ENCODE results near the gene PIP5KL1.

PIP5KL1 gene

DNA sequence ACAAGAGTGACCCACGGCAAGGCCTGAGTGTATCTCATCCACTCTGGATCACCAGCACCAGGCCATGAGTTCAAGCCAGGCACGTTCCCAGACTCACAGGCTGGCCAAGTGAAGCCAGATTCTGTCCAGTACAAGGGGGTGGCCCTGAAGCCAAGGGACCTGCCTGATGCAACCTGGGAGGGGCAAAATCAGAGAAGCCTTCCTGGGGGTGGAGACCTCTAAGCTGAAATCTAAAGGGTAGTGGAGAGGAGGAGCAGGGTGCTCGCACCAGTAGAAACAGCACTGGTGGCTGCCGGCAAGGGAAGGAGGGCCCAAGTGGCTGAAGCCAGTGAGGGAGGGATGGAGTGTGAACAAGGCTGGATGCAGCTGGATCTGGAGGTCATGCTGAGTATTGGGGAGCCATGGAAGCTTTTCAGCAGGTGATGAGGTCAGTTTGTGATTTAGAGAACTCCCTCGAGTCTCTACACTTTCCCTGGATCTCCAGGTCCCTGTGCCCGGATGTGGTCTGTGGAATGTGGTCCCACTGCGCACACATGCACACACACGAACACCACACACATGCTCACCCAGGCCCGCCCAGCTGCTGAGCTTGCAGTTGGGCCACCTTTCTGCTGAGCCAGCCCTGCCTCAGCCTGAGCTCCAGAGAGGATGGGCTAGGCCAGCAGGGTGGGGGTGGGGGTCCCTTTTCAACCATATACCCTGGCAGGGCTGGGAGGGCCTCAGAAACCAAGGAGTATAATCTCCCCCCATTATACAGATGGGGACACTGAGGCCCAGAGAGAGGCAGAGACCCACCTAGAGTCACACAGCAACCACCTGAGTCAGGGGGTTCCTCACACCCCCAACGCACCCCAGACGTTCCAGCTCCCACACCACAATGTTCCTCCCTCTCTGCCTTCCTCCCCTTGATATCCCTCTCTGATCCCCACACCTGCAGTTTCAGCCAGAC is 1.6 kb downstream of the PIP5KL1 start:
- no peak for FAIRE-seq

DNA sequence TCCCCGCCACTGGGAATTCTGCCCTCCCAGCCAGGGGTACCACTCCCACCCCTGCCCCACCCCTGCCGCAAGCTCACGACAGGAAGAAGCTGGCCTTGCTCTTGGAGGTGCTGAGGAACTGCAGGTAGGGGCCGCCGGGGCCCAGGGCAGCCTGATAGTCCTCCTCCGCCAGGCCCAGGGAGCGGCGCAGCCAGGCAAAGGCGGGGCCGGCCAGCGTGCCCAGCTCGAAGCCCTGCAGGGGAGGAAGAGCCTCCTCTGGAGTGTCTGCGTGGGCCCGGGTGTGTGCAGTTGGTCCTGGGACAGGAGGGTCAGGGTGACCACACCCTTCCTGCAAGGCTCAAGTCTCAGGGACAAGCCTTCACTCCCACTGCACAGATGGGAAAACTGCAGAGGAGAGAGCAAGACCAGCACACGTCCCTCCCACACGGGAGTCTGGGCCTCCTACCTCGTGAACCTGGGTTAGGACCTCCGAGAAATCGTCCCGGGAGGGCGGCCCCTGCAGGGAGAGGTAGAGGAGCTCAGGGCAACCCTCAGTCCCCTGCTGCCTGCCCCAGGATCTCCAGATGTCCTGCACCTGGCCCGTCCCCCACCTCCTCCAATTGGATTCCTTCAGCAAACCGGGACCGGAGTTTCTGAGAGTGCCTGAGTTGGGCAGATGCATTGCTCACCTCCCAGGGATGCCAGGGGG is 2.4 kb downstream of the PIP5KL1 start:
- FAIRE-seq = no peak

DNA sequence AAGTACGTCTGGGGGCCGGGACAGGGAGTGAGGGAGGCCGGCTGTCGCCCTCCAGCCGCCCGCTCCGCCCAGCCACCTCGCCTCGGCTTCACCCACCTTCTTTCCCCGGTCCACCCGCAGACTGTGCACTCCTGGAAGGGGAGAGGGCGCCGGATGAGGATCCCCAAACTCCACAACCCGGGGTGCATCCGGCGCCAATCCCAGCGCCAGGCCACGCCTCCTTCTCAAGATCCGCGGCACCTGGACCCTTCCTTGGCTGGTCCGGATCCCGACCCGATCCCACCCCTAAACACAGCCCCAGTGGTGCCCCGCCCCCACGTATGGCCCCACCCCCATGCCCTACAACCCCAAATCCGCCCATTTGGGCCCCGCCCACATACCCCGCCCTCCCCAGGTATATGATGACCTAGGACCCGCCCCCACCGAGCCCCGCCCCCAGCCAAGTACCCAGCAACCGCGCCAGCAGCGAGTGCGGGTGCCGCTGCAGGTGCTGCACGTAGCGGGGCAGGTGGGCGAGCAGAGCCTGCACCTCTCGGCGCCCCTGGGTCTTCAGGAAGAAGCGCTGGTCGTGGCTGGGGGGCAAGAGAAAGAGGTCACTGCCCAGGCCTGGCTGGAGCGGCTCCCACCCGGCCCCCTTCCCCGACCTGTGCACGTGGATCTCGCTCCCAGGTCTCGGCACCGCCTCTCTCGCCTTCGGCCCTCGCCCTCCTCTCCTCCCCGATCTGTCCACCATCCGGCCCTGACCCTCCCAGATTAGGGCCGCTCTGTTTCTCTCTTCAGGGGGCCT is 3.2 kb downstream of the PIP5KL1 start:
- FAIRE-seq = no peak

DNA sequence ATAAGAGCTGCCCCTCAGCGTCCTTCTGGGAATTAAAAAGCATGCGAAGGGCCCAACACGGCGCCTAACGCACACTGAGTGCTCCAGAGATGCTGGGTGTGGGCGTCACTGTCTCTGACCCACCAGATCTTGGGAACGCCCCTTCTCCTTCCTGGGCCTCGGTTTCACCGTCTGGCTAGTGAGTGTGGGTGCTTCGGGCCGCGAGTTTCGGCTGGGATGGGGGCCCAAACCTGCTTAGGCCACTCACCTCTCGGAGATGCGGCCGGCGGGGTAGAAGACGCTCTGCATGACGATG is 3.7 kb downstream of the PIP5KL1 start:
- FAIRE-seq = no peak

DNA sequence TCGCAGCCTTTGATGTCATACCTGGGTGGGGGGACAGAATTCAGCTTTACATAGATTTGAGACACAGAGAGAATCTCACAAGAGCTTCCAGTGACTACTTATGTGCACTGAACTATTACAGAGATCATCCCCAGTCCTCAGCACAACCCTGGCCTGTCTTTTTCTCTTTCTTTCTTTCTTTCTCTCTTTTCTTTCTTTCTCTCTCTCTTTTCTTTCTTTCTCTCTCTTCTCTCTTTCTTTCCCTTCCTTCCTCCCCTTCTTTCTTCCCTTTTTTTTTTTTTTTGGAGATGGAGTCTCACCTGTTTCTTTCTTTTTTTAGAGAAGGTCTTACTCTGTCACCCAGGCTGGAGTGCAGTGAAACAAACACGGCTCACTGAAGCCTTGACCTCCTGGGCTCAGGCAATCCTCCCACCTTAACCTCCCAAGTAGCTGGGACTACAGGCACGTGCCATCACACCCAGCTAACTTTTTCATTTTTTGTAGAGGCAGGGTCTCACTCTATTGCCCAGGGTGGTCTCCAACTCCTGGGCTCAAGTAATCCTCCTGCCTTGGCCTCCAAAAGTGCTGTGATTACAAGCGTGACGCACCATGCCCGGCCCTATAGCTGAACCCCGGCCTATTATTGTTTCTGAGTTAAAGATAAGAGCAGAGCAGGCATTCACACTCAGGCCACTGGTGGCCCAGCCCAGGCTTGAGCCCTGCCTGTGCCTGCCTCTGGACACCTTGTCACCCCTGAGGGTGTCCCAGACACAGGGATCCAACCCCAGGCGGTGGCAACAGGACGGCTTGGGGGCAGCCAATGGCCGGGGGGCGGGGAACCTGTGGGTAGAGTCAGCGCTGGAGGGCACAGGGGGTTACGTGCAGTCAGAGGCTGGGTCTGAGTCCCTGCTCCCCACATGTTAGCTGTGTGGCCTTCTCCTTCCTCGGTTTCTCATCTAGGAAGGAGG is 4.3 kb downstream of the PIP5KL1 start:
- no peak for FAIRE-seq

DNA sequence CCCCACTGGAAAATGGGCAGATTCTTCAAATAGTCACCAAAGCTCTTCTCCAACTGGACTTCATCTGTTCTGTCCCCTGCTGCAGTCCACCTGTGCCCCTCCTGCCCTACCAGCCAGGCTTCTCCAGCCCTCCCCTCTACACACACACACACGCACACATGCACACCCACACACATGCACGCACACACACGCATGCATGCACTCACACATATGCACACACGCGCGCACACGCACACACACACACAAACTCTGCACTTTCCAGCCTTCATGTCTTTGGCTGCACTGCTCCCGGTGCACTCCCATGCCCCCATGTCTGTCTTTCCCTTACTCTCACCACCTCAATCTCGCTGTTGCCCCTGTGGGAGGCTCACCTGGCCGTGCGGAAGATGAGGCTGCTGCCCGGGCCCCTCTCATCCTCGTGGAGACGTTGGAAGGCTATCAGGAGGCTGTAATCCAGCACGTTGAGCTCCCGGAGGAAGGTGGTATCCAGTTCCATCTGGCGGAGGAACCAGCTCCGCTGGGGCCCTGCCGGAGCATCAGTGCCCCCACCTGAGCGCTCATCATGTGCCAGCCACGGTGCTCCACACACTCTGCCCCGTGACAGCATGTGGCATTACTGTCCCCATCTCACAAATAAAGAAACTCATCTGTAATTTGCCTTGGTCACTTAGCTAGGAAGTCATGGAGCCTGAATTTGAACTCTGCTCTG is 5.7 kb downstream of the PIP5KL1 start:
- no peak for FAIRE-seq

DNA sequence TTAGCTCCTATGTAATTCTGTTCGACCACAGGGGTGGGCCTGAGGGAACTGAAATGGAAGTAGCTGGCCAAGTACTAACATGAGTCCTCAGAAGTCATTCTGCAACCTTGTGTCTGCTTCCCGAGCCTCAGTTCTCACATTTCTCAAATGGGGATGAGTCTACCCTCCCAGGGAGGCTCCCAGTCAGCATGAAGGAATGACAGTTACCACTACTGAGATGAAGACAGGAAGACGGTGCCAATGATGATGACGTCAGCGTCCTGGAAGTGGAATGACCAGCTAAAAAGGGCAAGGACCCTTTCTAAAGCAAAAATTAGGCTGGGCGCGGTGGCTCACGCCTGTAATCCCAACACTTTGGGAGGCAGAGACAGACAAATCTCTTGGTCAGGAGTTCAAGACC is 6.8 kb downstream of the PIP5KL1 start:
- FAIRE-seq = no peak

DNA sequence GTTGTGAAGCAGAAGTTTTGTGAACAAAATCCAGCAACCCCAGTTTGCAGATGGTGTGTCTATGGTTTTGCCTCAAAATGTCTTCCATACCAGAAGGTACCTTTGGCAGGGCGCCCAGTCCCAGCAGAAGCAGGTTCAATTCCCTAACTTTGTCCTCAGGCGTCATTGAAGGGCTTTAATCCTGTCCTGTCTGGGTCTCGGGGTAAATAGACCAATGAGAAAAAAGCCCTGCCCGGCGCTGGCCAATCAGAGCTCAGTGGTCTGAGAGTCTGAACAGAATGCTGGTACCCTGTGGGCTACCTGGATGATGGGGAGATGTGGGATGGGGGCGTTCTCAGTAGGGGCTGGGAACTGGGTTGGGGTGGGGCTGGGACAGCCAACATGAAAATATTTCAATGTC is 7.5 kb downstream of the PIP5KL1 start:
- FAIRE-seq = no peak

DNA sequence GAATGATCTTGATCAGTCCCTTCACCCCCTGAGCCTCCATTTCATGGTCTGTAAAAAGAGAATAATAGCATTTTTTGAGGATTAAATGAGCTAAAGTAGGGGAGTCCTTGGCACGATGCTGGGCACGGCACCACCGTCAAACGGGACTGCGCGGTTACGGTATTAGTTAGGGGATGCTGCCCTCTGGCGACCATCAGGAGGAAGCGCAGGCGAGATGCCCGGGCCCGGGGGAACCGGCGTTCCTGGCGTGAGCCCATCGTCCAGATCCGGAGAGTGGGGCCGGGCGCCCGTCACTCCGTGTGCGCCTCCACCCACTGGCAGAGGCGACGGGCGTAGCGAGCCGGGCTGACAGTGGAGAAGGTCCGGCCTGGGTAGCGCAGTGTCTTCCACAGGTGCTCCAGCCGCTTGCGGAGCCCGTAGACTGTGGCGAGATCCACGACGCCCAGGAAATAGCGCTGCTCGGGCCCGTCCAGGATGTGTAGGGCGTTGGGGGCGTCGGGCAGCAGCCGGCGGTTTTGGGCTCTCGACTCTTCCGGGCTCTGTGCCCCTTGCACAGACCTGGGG is 8.9 kb downstream of the PIP5KL1 start:
- no peak for FAIRE-seq

DNA sequence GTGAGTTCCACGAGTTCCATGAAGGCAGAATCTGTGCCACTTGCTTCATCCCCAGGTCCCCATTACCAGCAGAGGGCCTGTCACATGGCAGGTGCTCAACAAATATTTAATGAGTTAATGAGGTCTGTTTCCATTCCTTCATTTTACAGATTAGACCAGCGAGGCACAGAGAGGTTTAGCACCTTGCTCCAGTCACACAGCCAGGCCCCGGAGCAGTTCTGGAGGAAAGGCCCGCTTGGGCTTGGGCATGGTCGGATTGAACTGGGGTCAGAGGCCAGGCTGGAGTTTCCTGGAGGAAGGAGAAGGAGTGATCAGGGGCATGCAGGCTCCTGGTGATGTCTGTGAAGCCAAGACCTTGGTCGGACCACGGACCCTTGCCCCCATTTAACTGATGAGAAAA is 9.8 kb downstream of the PIP5KL1 start:
- no peak for FAIRE-seq

DNA sequence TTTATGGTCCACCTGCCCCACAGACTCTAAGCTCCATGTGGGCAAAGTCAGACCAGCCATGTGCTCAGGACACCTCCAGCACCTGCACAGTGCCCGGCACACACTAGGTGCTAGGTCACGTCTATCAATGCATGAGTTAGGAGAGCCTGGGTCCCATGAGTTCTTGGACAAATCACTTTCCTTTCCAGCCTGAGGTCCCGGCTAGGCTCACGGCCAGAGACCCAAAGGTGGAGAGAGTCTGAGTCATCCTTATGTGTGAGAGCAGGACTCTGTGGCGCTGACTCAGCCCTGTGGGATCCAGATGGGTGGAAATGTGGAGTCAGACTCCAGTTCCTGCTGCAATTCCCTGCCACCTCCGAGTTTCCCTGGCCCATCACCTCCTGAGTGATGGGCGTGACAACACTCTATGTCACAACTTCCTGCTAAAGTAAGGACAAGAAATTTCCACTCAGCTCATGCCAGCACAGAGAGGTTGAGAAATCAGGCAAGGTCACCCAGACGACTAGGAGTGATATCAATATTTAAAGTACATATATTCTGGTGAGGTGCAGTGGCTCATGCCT is 11.2 kb downstream of the PIP5KL1 start:
- FAIRE-seq = no peak

DNA sequence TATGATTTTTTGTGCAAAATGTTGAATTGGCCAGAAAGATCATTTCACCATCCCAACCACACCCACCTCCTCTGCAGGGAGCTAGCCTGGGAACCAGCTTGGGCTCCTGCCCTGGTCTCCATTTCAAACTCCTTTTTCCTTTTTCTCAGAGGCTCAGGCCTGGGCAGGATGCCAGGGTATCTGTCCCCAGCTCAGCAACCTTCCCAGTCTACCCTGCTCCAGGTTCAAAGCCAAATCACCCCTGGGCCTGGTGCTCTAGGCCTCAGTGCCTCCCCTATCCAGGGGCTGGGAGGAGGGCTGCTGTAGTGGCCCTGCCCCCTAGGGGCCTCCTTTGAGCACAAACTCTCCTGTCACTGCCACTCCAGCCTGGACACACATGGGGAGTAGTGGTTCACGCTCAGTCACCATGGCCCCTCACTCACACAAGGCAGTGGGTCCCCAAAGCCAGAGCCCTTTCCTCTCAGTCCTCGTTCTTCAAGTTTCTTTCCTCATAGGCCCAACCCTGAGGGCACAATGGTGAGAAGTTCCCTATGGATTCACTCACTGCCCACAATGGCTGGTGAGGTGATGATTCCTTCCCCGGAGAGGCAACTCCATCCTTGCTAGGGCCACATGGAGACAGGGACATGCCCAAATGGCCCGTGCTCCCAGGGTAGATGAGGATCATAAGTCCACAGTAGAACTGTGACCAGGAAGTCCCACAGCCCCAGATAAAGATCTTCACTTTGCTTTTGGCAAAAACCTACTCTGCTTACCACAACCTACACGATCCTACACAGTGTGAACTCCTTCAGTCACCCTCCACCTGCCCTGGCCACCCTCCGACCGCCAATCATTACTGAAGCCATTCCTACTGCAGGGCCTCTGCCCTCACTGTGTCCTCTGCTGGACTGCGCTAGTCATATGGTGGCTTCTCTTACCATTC is 12.1 kb downstream of the PIP5KL1 start:
- no peak for FAIRE-seq

DNA sequence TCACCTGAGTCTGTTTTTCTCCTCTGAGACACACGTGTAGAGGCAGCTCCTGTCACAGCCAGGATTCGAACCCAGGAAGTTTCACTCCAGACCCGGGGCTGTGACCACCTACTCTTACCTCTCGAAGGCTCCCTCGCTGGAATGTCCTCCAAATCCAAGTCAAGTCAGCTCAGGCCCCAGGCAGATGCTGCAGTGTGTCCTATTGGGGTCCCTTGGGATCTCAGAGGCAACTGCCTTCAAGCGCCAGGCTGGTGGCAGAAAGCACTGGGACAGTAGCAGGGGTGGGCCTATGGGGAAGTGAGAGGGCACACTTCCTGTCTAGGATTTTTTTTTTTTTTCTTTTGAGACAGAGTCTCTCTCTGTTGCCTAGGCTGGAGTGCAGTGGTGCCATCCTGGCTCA is 13.0 kb downstream of the PIP5KL1 start:
- FAIRE-seq = no peak

DNA sequence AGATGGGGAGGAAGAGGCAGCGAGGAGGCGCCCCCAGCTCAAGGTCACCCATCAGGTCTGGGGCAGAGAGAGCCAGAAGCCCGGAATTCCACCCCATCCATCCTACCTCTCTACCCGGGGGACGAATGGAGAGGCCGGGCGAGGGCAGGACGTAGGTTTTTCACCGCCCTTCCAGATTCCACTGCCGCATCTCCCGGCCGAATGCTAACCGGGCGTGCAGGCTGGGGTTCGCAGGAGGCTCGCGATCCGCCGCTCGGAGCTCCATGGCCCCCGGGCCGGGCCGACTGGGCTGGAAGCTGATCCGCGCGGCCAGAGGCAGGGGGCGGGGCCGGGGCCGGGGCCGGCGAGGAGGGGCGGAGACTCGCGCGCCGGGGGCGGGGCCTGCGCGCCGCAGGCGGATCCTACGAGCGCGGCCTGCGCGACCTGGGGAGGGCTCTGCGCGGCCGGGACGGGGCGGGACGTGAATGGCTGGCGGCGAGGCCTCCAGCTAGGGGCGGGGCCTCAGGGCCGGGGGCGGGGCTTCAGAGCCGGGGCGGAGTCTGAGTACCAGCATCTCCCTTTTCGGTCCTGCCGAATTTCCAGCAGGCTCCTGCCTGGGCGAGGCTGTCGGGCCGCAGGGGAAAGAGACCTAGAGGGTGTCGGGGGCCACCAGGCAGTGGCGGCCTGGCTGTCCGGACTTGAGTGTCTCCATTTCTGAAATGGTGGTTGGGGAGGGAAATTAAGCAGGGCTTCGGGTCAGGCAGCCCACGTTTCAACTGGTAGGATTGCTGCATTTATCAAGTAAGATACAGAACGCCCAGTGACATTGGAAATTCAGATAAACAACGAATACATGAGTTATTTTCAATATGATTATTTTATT is 13.6 kb downstream of the PIP5KL1 start, which contains the start of gene ST6GALNAC4:
ST6GALNAC4 (minus strand) TSS at position 322 of the 862 bp plus-strand sequence. CDS start 622 bp downstream, outside the sequence.
- FAIRE-seq = no peak

DNA sequence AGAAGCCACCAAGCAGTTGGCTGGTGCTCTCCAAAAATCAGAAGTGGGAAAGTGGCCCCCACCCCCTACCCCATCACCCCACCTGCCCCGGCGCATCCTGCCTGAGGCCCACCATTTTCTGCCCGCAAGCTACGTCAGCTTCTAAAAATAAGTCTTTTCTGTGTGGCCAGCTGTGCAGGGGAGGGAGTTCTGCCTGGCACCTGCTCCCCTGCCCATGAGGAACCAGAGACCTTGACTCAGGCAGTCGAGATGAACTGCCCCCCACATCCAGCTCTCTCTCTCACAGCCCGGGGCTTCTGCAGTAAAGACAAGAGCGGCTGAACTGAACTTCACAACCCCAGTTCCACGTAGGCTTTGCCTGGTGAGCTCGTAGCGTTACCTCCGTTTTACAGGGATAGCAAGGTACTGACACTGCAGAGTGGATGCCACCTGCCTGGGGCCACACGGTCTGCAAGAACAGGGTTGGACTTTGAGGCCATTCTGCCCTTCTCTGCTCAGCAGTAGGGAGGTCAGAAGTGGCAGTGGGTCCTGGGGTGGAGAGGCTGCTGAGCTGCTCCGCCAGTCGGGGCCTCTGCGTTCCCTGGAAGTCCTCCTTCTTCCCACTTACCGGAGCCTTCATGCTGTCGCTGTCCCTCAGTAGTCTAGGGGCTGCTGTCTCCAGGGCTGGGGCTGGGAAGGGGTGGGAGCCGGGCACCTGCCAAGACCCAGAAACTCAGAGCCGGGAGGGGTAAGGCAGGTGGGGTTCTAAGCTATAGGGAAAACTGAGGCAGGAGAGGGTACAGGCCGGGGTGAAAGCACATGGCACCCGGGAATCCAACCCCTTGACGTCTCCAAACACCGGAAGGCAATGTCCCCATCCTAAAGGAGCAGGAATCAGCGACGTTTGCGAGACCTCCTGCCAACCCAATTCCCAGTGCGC is 14.5 kb downstream of the PIP5KL1 start:
- FAIRE-seq = no peak

DNA sequence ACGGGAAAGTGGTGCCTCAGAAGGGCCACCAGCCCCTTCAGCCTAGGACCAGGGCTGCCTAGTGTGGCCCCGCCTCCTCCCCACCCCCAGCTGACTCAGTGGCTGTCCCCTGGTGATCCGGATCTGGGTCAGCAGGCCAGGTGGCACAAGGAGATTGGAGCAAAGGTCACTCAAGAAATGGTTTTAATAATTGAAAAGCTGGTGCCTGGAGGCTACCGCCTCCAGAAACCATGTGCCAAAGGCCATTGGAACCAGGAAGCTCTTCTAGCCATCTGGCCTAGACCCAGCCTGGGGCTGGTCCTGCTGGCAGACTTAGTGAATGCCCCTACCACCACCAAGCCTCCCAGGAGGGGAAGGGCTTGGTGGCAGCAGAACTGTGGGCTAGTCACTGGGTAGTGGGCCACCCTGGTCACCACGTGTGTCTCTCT is 15.2 kb downstream of the PIP5KL1 start:
- FAIRE-seq = no peak

DNA sequence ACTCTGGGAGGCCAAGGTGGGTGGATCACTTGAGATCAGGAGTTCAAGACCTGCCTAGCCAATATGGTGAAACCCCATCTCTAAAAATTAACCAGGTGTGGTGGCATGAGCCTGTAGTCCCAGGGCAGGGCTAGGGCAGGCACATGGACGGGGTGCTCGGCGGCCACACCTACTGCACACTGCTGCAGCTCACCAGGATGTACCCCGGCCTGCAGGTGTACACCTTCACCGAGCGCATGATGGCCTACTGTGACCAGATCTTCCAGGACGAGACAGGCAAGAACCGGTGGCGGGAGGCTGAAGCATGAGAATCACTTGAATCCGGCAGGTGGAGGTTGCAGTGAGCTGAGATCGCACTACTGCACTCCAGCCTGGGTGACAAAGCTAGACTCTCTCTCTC is 16.9 kb downstream of the PIP5KL1 start:
- FAIRE-seq = no peak

DNA sequence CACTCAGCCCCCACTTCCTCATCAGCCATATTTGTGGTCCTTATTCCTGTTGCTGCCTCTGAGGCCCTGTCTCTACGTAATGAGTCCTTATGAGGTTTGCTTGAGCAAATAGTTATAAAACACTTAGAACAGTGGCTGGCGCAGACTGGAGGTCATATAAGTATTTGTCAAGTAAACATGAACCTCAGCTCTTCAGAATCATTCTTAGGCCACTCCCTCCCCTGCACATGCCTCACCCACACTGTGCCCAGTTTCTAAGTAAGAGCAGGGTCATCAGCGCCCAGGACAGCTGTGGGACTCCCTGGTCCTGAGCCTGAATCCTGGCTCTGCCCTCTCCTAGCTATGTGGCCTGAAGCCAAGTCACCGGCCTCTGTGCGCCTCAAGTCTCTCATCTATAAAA is 17.7 kb downstream of the PIP5KL1 start:
- FAIRE-seq = no peak

All from G401.6 (cell line).